Measurements from ENCODE around the gene KAT6B.

The KAT6B gene

GRCh38 chr10:74823791-74824183, 2.6 kb upstream of the KAT6B start:
- no peak for DNase-seq (ENCODE audit: low read depth)

GRCh38 chr10:74824184-74824899, 2.1 kb upstream of the KAT6B start:
- no peak for DNase-seq (ENCODE audit: low read depth)

GRCh38 chr10:74824900-74825370, 1.5 kb upstream of the KAT6B start:
- no peak for DNase-seq (ENCODE audit: low read depth)

- DNase-seq (ENCODE audit: low read depth), result no peak
Observed at GRCh38 chr10:74825371-74826141, 844 bp upstream of the KAT6B start.

- DNase-seq (ENCODE audit: low read depth), result no peak
Observed at GRCh38 chr10:74827045-74827441, 643 bp downstream of the KAT6B start.

- no peak for DNase-seq (ENCODE audit: low read depth)
Observed at GRCh38 chr10:74827694-74828093, 1.3 kb downstream of the KAT6B start.

- DNase-seq (ENCODE audit: low read depth), result no peak
Observed at GRCh38 chr10:74828946-74829345, 2.5 kb downstream of the KAT6B start.

GRCh38 chr10:74831518-74832120, 5.2 kb downstream of the KAT6B start:
- DNase-seq (ENCODE audit: low read depth), result no peak

- DNase-seq (ENCODE audit: low read depth), result no peak
Observed at GRCh38 chr10:74835963-74836362, 9.6 kb downstream of the KAT6B start.

GRCh38 chr10:74836877-74837276, 10.5 kb downstream of the KAT6B start:
- no peak for DNase-seq (ENCODE audit: low read depth)

- no peak for DNase-seq (ENCODE audit: low read depth)
Observed at GRCh38 chr10:74837743-74838142, 11.3 kb downstream of the KAT6B start.

GRCh38 chr10:74839708-74840107, 13.3 kb downstream of the KAT6B start:
- DNase-seq (ENCODE audit: low read depth), result no peak

- DNase-seq (ENCODE audit: low read depth), result no peak
Observed at GRCh38 chr10:74841265-74841973, 15.0 kb downstream of the KAT6B start.

GRCh38 chr10:74842301-74842954, 16.0 kb downstream of the KAT6B start:
- no peak for DNase-seq (ENCODE audit: low read depth)

- DNase-seq (ENCODE audit: low read depth), result no peak
Observed at GRCh38 chr10:74846958-74847357, 20.6 kb downstream of the KAT6B start.

- no peak for DNase-seq (ENCODE audit: low read depth)
Observed at GRCh38 chr10:74851831-74852230, 25.4 kb downstream of the KAT6B start.

- DNase-seq (ENCODE audit: low read depth), result no peak
Observed at GRCh38 chr10:74852381-74852780, 26.0 kb downstream of the KAT6B start.

GRCh38 chr10:74854610-74855009, 28.2 kb downstream of the KAT6B start:
- no peak for DNase-seq (ENCODE audit: low read depth)

- DNase-seq (ENCODE audit: low read depth), result no peak
Observed at GRCh38 chr10:74855027-74855426, 28.6 kb downstream of the KAT6B start.

- DNase-seq (ENCODE audit: low read depth), result no peak
Observed at GRCh38 chr10:74855439-74855838, 29.0 kb downstream of the KAT6B start.

- DNase-seq (ENCODE audit: low read depth), result no peak
Observed at GRCh38 chr10:74856940-74857339, 30.5 kb downstream of the KAT6B start.

GRCh38 chr10:74857586-74857985, 31.2 kb downstream of the KAT6B start:
- DNase-seq (ENCODE audit: low read depth), result no peak

Data from non-pigmented ciliary epithelial cell (primary cell).